Measurements from ENCODE around the gene SOS1.
"Not testable (repeated sequence)": the region's sequence is repeated elsewhere in the genome, so short reads cannot be mapped to it uniquely, and the experiment has no call there.

The SOS1 gene

DNA sequence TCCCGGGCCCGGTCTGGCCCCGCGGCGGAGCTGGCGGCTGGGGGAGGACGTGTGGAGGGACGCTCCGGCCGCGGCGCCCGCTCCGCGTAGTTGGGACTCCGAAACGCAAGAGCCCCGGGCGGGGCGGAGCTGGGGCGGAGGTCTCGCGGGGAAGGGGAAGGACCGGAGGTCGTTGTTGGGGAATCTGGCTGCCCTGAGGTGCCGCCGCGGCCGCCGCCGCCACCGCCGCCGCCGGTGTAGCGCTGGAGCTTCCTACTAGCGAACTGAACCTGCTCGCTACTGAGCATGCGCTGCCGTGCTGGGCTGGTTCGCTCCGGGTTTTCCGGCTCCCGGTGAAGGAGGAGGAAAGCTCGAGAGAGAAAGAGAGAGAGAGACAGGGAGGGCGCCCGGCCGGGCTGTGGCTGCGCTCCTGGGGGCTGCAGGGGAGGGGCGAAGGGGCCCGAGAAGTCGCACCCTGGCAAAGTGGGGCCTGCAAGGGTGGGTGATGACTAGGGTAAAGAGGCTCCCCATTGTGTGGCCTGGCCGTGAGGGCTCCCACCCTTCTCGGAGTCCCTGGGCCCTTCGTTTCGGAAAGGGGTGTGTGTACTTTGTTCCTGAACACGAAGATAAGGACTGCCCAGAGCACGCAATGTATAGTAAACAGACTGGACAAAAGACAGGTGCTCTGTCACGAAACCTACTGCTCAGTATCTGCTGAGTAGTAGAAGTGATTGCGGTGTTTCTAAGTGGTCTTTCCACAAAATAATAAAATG is at the start of gene SOS1:
TSS of gene SOS1 (minus strand) at position 281 of the 752 bp plus-strand sequence. CDS start 629 bp downstream, outside the sequence.
- DNase-seq: peak; percentile 92

DNA sequence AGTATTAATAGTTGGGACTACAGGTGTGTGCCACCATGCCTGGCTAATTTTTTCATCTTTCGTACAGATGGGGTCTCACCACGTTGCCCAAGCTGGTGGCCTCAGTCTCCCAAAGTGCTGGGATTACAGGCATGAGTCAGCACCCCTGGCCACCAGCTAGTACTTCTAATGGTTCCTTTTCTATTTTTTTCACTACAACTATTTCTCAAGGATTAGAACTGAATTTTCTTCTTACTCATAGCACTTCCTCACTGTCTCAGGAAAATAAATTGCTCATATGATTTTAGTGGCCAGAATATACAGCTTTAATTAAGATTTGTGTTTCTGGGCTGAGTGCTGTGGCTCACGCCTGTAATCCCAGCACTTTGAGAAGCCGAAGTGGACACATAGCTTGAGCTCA is 43.2 kb upstream of the SOS1 start:
- DNase-seq: no peak

DNA sequence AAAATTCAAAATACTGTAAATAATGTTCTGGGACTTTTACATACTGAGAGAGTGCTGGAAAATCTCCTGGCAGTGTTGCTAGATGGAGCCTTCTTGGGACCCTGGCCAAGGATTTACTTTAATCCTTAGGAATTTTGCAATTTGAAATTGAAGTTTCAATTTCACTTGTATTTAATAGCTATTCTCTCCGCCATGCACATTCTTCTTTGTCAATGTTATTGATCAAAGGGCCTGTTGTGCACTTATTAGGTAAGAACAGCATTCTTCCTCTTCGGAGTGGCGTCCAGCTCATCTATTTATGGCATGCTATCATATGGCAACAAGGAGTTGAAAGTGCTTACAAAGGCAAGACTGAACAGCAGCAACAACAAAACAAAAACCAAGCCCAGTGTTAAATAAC is 40.1 kb upstream of the SOS1 start:
- no peak for DNase-seq

DNA sequence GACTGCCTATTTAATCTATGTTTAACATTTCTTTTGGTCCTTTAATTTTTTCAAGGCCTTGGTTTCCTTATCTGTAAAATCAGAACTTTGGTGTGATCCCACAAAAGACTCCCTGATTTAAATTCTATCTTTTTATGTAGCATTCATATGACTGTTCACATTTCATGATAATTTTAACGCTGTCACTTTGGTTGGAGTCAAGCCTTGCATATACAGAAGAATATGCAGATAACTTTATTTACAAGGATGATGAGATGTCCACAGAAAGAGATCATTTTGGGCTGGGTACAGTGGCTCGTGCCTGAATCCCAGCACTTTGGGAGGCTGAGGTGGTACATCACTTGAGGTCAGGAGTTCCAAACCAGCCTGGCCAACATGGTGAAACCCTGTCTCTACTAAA is 38.4 kb upstream of the SOS1 start:
- no peak for DNase-seq

DNA sequence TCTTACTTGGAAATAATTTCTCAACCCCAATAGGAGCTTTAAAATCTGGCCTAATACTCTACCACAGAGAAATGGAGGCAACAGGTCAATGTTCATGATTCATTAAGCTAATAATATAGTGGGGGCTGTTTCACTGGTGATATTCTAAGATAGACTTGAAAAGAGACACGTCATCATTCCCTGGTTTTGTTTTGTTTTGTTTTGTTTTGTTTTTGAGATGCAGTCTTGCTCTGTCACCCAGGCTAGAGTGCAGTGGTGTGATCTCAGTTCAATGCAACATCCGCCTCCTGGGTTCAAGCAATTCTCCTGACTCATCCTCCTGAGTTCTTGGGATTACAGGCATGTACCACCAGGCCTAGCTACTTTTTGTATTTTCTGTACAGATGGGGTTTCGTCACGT is 37.5 kb upstream of the SOS1 start:
- no peak for DNase-seq

DNA sequence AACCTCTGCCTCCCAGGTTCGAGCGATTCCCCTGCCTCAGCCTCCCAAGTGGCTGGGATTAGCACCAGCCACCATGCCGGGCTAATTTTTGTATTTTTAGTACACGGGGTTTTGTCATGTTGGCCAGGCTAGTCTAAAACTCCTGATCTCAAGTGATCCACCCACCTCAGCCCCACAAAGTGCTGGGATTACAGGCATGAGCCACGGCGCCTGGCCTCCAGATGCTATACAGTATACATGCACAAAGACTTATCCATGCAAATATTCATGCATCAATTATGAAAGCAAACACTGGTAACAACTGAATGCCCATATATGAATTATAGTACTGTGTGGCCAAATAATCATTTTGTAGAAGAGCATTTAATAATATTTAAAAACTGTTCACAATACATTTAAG is 36.0 kb upstream of the SOS1 start:
- no peak for DNase-seq

DNA sequence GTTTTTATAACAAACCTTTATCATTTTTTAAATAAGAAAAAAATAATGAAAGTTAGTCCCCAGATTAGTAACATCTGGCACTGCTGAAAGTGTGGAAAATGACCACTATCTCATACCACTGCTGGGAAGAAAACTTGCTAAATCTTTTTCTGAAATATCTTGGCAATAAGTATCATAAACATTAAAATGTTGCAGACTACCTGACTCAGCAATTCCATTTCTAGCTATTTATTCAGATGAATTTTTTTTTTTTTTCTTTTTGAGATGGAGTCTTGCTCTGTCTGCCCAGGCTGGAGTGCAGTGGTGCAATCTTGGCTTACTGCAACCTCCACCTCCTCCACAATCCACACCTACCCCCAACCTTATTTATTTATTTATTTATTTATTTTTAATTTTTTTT is 35.3 kb upstream of the SOS1 start:
- DNase-seq: no peak

DNA sequence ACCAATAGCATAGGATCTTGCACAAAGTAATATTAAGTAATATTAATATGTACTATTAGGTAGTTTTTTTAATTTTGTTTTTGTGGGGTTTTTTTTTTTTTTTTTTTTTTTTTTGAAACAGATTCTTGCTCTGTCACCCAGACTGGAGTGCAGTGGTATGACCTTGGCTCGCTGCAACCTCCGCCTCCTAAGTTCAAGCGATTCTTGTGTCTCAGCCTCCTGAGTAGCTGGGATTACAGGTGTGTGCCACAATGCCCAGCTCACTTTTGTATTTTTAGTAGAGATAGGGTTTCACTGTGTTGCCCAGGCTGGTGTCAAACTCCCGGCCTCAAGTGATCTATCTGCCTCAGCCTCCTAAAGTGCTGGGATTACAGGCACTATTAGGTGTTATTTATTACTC is 34.7 kb upstream of the SOS1 start:
- not testable (repeated sequence) for DNase-seq

DNA sequence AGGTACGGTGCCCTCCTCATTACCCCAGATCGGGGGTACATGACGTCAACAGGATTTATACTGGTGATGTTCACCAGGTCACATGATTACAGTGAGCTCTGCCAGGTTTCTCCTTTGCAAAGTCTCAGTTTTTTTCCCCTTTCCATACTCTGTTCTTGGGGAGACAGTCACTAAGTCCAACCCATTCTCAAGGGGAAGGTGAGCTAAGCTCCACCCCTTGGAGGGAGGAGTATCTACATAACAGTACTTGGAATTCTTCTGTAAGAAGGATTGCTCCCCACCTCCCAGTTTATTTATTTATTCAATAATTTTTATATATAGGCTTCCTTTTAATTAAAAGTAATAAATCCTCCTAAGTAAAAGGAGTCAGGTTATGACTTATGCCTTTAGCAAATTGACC is 34.1 kb upstream of the SOS1 start:
- no peak for DNase-seq

DNA sequence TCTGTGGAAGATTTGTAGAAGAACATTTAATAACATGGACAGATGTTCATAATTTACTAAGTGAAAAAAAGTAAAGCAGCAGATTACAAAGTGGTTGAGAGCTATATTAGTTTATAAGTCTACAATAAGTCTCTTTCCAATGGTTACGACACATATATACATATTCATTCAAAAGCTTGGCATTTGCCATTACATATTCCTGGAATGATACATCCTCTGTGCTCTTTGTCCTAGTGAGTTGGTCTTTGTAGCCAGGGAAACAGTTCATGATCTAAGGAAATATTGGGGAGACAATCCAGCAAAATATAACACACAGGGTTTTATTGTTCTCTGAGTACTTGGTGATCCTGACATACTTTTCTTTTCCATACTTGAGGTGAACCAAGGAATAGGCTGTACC is 32.5 kb upstream of the SOS1 start:
- no peak for DNase-seq

DNA sequence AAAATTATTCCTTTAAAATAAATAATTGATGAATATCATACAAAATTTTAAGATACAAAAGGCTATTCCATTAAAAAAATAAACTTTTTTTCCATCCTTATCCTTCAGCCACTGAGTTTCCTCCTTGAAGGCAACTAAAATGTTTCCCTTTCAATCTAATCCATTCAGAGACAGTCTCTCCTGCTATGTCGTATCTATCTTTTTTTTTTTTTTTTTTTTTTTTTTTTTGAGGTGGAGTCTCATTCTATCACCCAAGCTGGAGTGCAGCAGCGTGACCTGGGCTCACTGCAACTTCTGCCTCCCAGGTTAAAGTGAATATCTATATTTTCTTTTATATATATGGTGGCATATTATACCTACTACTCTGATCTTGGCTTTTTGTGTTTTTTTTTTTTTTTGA is 31.7 kb upstream of the SOS1 start:
- DNase-seq: no peak

DNA sequence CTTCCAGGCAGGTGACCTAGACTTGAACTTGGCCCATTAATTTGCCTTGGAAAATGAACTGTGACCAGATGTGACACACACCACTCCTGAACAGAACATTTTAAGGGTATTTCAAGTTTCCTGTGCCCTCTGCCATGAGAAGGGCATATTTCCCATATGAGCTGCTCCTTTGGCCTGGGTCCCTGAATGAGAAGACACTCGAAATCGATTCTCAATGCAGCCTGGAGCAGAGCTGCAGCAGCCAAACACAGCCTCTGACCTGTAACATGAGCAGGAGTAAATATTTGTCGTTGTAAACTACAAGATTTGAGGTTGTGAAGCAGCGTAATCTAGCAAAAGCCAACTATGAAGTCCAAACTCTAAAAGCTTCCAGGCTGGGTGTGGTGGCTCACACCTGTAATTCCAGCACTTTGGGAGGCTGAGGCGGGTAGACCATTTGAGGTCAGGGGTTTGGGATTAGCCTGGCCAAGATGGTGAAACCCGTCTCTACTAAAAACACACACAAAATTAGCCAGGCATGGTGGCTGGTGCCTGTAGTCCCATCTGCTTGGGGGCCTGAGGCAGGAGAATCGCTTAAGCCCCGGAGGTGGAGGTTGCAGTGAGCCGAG is 30.1 kb upstream of the SOS1 start:
- no peak for DNase-seq

DNA sequence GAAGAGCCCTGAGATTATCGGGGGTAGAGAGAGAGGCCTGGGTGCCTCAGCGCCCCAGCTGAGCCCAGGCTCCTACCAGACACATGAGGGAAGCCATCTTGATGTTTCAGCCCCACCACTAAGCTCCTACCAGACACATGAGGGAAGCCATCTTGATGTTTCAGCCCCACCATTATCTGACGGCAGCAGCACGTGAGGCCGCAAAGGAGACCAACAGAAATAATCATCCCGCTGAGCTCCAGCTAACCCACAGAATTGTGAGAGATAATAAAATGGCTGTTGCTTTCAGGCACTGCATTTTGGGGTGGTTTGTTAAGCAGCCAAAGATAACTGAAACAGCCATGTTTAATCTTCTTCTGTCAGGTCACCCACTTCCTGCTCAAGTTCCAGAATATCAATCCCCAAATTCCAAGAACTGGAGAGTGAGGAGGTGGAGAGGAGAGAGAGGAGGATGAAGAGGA is 29.3 kb upstream of the SOS1 start:
- DNase-seq: no peak

DNA sequence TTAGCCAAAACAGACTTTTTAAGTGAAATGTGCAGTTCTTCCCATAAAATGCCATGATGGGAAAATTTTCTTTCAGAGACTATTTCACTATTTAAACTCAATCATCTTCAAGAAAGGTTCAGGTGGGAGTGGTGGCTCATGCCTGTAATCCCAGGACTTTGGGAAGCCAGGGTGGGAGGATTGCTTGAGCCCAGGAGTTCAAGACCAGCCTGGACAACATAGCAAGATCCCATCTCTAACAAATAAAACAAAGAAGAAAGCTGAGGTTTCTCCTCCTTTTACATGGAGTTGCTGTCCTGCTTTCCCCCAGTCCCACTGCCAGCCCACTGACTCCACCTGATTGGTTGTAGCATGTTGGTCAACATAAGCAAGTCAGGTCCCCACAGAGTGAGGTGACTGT is 25.8 kb upstream of the SOS1 start:
- DNase-seq: no peak

DNA sequence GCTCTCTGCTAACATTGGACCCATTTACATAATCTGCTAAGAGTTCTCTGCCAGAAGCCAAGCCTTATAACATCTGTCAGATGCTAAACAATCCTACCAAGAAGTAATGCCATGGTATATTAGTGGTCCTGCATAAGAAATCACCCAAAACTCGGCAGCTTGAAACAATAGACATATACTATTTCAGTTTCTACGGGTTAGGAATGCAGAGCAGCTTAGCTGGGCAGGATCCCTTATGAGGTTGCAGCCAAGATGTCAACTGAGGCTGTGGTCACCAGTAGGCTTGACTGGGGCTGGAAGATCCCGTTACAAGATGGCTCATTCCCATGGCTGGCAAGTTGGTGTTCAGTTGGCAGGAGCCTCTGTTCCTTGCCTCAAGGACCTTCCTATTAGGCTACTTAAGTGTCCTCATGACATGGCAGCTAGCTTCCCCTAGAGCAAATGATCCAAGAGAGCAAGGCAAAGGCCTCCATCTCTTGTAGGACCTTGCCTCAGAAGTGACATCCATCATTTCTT is 25.1 kb upstream of the SOS1 start:
- DNase-seq: no peak

DNA sequence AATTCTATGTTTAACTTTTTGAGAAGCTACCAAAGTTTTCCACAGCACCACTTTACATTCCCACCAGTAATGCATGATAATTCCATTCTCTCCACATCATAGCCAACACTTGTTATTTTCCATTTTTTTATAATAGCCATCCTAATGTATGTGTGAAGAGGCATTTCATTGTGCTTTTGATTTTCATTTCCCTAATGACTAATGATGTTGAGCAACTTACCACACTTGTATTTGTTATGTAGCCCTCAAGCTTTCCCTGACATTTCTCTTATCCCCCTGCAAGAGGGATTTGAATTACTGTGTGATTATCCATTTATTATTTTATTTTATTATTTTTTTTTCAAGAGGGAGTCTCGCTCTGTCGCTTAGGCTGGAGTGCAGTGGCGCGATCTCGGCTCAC is 23.6 kb upstream of the SOS1 start:
- no peak for DNase-seq

DNA sequence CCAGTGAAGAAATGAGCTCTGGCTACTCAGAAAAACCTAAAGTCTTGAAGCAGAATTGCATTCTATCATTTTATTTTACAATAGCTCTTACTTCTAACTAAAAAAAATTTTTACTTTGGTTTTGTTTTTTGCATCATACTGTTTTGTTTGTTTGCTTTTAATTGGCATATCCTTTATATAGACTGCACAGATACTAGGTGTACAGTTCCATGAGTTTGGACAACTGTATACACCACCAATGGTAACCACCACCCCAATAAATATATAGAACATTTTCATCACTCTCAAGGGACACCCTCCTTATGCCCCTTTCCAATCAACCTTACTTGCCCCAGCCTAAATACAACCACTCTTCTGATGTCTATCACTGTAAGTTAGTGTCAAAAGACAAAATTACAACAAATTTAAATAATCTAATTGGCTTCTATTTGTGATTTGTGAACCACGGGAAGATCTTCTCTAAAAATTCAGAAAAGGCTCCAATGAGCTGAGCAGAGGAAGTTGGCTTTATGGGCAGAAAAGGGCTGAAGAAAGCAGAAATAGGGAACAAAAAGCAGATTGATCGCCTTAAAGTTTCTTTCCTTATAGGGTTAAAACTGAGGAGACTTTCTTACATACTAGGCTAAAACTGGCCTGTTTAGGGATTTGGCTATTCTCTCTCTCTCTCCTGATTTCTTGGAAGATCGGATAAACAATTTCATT is 22.2 kb upstream of the SOS1 start:
- no peak for DNase-seq

DNA sequence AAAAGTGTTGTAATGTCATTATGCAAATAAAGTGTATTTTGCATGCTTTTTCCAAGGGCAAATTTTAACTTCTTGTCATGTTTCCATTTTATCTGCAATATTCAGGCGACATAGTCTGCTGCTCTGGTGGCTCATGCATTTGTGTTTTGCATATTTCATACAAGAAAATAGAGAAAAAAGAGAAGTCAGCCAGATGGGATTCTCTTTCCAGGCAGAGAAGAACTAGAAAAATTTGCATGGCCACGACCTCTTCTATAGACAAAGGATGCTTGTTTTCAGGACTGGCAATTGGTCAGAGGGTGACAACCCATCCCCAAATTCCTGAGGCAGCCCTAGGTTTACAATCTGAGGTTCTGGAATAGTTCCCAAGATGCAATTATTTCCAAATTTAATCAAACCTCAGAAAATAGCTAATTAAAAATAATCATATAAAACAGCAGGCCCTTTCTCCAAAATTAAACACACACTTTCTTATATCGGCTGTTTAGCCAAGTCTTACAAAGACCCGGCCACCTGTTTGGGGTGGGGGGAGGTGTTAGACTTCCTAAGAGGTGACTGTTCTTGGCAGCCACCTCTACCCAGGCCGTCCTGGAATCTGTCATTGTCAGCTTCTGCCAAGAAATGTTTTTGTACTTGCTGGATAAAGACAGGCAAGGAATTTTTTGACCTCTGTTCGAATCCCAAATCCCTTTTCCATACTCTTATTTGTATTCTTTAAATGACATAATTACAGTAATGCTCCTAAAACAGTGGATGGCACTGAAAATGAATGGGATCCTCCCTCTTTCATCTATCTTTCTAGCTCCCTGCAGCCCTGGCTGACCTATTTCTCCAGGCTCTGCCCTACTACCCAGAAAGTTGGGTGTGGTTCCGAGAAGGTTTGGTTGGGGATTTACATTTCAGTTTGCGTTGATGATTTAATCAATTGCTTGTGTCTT is 20.8 kb upstream of the SOS1 start:
- no peak for DNase-seq

DNA sequence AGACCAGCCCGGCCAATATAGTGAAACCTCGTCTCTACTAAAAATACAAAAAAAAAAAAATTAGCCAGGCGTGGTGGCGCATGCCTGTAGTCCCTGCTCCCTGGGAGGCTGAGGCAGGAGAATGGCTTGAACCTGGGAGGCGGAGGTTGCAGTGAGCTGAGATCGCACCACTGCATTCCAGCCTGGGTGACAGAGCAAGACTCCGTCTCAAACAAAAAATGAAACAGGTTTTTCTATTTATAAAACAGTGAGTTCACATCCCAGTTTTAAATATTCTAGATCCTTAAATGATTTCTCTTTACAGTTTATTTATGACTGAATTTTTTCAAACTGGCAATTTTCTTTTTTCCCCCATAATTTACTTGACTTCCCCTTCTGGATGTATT is 20.1 kb upstream of the SOS1 start:
- DNase-seq: not testable (repeated sequence)

DNA sequence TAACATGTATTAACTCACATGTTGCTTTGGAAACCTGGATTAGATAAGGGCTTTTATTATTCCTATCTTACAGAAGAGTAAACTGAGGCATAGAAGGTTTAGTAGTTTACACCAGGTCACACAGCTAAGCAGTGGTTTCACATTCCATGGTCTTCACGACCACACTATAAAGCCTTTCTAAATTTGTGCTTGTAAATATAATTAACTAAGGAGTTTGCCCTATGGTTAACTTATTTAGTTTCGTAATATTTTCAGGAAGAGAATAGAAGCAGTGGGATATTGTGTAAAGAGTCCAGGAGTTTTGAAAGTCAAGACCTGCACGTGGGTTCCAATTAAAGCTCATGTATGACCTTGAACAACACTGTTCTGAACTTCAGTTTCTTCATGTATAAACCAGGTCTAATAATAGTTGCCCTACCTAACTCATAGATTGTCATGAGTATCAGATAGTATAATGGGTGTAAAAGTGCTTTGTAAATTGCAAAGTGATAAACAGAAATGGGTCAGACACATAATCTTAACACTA is 19.5 kb upstream of the SOS1 start:
- DNase-seq: no peak

DNA sequence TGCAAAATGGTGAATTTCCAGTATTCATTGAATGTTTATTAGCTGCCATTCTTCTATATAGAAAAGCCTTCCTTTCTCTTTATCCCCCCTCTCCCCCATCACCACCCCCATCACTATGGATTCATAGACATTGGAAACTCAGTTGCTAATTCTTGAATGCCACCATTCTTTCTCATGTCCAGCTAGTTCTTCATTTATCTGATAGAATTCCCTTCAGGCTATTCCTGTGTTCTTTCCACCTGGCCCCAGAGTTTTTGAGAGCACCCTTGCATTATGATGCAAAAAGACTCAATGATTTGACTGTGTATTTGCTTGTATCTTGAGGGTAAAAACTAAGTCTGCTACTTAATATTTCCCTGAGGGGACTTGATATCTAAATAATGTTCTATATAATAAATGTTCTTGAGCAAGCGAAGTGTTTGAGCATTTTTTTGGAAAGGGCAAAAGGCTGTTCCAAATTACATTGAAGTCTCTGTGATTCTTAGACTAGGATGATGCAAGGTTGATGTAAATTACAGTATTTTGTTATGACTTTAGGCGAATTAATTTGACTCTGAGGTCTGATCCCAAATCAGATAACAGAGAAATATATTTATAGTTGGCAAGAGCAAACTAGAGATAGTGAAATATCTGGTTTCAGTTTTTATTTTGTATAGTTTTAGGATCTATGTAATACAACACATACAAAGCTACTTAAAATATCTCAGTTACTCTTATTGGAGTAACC is 18.8 kb upstream of the SOS1 start:
- no peak for DNase-seq

DNA sequence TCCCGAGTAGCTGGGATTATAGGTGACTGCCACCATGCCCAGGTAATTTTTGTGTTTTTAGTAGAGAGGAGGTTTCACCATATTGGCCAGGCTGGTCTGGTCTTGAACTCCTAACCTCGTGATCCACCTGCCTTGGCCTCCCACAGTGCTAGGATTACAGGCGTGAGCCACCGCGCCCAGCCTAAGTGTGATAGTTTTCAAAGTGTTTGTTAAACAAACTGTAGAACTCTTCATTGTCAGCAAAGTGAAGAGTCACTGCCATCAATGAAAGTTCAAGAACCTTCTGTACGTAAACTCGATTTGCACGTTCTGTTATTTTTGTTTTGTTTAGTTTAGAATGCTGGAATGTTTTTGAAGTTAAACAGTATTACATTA is 18.0 kb upstream of the SOS1 start:
- no peak for DNase-seq
